Body of pancreas (tissue), 4 donors: ENCODE results near the gene EMX1.

ENCODE experiments used
- POLR2A ChIP-seq, 3 donors: fragments of 450-650 bp; IDR thresholded peaks; one replicate each; pipeline ENCODE4 v1.6.1; 2016; ENCODE audit warnings: antibody characterized with exemption in 3 of 3, mild to moderate bottlenecking in 2 of 3
- TF ChIP-seq, protein P1 (sequence below), 7 experiments: fragments of 450-650 bp in 4 of 7; fragments of 200-600 bp in 3 of 7; sonication (generic) in 3 of 7; IDR thresholded peaks; one replicate each; pipeline ENCODE4 v1.5.1; 2016 to 2019; ENCODE audit warnings: antibody characterized with exemption in 7 of 7

DNA sequence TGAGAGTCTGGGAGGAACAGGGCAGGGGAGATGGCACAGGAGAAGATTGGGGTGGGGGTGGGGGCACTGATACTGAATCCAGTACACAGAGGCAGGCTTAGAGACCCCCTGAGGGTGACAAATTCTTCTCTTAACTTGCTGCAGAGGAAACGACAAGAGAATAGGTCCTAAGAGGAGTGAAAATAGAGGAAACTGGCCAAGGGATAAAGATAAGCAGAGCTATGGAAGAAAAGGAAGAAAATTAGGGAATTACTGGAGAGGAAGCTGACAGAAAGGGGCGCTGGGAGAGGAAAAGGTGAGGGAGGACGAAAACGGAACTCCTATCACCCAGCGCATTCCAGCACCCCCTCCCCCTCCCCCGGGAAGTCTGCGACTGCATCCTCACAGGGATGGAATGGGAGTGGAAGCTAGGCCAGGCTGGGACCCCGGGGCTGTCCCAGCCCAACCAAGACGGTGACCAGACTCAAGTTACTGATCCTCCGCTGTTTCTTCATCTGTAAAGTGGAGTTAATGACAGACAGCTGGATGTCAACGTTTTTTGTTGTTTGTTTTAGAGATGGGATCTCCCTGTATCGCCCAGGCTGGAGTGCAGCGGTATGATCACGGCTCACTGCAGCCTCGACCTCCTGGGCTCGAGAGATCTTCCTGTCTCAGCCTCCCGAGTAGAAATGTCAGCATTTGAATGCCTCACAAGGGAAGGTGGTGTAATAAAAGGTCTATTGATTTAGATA lies 2.6 kb upstream of the EMX1 start:
- no peak for TF ChIP-seq POLR2A (IDR thresholded peaks at IDR 0.05)
- TF ChIP-seq, protein P1, sequence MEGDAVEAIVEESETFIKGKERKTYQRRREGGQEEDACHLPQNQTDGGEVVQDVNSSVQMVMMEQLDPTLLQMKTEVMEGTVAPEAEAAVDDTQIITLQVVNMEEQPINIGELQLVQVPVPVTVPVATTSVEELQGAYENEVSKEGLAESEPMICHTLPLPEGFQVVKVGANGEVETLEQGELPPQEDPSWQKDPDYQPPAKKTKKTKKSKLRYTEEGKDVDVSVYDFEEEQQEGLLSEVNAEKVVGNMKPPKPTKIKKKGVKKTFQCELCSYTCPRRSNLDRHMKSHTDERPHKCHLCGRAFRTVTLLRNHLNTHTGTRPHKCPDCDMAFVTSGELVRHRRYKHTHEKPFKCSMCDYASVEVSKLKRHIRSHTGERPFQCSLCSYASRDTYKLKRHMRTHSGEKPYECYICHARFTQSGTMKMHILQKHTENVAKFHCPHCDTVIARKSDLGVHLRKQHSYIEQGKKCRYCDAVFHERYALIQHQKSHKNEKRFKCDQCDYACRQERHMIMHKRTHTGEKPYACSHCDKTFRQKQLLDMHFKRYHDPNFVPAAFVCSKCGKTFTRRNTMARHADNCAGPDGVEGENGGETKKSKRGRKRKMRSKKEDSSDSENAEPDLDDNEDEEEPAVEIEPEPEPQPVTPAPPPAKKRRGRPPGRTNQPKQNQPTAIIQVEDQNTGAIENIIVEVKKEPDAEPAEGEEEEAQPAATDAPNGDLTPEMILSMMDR (IDR thresholded peaks at IDR 0.05): no peak
